MG63 (cell line): ENCODE results near the gene MAMDC4. TPM values are rescaled to one million over a fixed set of nuclear protein-coding genes. Genes with fewer than 3 reads are reported as not detected.

ENCODE experiments used
- total RNA-seq: library from RNA; depleted of rRNA; stranded (reverse); fragments of >200 nt; shearing (Covaris generic); gene quantifications from 2 replicates; pipeline ENCODE4 v1.2.3, GENCODE V29; 2014; ENCODE audit warnings: low replicate concordance; rRNA removed

Gene MAMDC4
- total RNA-seq, 1 experiment from 2014 or later, result 0.63 TPM

Other genes starting within 250 kb of the MAMDC4 start
- 24.5 and 25.9 TPM in 2 replicates for gene EGFL7, start 189.4 kb upstream of the MAMDC4 start, total RNA-seq
- gene AGPAT2, start 164.9 kb upstream of the MAMDC4 start, total RNA-seq, result 58.8 and 116 TPM in 2 replicates
- 11.5 and 13.3 TPM in 2 replicates for gene DIPK1B, start 139.8 kb upstream of the MAMDC4 start, total RNA-seq
- not detected in 2 replicates for gene LCN10, start 109.4 kb upstream of the MAMDC4 start, total RNA-seq
- not detected in 2 replicates for gene LCN6, start 103.8 kb upstream of the MAMDC4 start, total RNA-seq
- gene LCN8, start 94.1 kb upstream of the MAMDC4 start, total RNA-seq, result not detected in 2 replicates
- gene LCN15, start 87.8 kb upstream of the MAMDC4 start, total RNA-seq, result not detected in 2 replicates
- 53.9 and 57.5 TPM in 2 replicates for gene TMEM141, start 61.0 kb upstream of the MAMDC4 start, total RNA-seq
- not detected in 2 replicates for gene CCDC183, start 56.0 kb upstream of the MAMDC4 start, total RNA-seq
- gene RABL6, start 44.4 kb upstream of the MAMDC4 start, total RNA-seq, result 67.4 and 101 TPM in 2 replicates
- gene AJM1, start 9.9 kb upstream of the MAMDC4 start, total RNA-seq, result 0.82 TPM in 1 of 2 replicates, not detected in the other
- gene PHPT1, start 2.9 kb upstream of the MAMDC4 start, total RNA-seq, result 47.1 and 74.1 TPM in 2 replicates
- 402 and 494 TPM in 2 replicates for gene EDF1, start 14.0 kb downstream of the MAMDC4 start, total RNA-seq
- gene TRAF2, start 34.2 kb downstream of the MAMDC4 start, total RNA-seq, result 27.6 and 46.5 TPM in 2 replicates
- gene FBXW5, start 92.4 kb downstream of the MAMDC4 start, total RNA-seq, result 66.3 and 88.3 TPM in 2 replicates
- not detected in 2 replicates for gene C8G, start 92.9 kb downstream of the MAMDC4 start, total RNA-seq
- not detected in 2 replicates for gene LCN12, start 99.9 kb downstream of the MAMDC4 start, total RNA-seq
- gene PTGDS, start 125.2 kb downstream of the MAMDC4 start, total RNA-seq, result not detected in 2 replicates
- not detected in 2 replicates for gene LCNL1, start 130.6 kb downstream of the MAMDC4 start, total RNA-seq
- gene PAXX, start 140.1 kb downstream of the MAMDC4 start, total RNA-seq, result 27.5 and 63.0 TPM in 2 replicates
- not detected in 2 replicates for gene CLIC3, start 144.2 kb downstream of the MAMDC4 start, total RNA-seq
- 10.9 and 11.7 TPM in 2 replicates for gene ABCA2, start 175.9 kb downstream of the MAMDC4 start, total RNA-seq
- gene FUT7, start 179.7 kb downstream of the MAMDC4 start, total RNA-seq, result not detected in 2 replicates
- 86.9 and 253 TPM in 2 replicates for gene NPDC1, start 193.8 kb downstream of the MAMDC4 start, total RNA-seq
- not detected in 2 replicates for gene ENTPD2, start 201.7 kb downstream of the MAMDC4 start, total RNA-seq
- gene SAPCD2, start 218.2 kb downstream of the MAMDC4 start, total RNA-seq, result 20.8 and 32.5 TPM in 2 replicates
- 8.2 and 12.2 TPM in 2 replicates for gene UAP1L1, start 225.2 kb downstream of the MAMDC4 start, total RNA-seq
- 77.1 and 83.1 TPM in 2 replicates for gene MAN1B1, start 234.6 kb downstream of the MAMDC4 start, total RNA-seq